Measurements from ENCODE around the gene KLC3. TPM values are rescaled to one million over a fixed set of nuclear protein-coding genes. Genes with fewer than 3 reads are reported as not detected.
A peak's percentile ranks its signal among the peaks of the same experiment; 100 is the strongest.

KLC3 gene
- total RNA-seq (under 1 TPM in 4 of 9 donors, not detected in 5; 0.12 to 0.69 (median 0.30) TPM), polyA plus RNA-seq (under 1 TPM in 1 of 2 donors, not detected in 1; 0.32 TPM)
- long read RNA-seq, donor 1: 0 reads
- long read RNA-seq, donor 2, partial matches to known transcripts: 0 of 2 reads
- long read RNA-seq, donor 2, other reads (novel, unspliced or antisense): 0 of 2 reads
- long read RNA-seq, donor 3: 0 reads

GRCh38 chr19:45340232-45340898 lies at the start of gene KLC3:
KLC3 (plus strand) TSS chr19:45340750; CDS start chr19:45345542, 4,792 bp downstream.
- no peak for ATAC-seq

GRCh38 chr19:45291834-45292233 lies 48.7 kb upstream of the KLC3 start:
- DNase-seq (no peak), ATAC-seq (no peak)
- intact Hi-C loops (cut with DNase I): no loop called here
- peaks cover 0 to 12% (median 2%) of the 10 kb centered on the region in 12 donors for H3K9me3 ChIP-seq
- WGBS, 4 donors: 93 to 100% (median 97%) methylated on average over 1 of the region's 1 CpG
- peaks cover 0 to 12% (median 1%) of the 10 kb centered on the region in 12 donors for H3K4me1 ChIP-seq
- TF ChIP-seq CTCF (IDR thresholded peaks at IDR 0.05) (no peak), POLR2A (IDR thresholded peaks at IDR 0.05) (no peak)
- H3K36me3 ChIP-seq: peaks cover 0 to 64% (median 42%) of the 10 kb centered on the region in 9 donors
- H3K27me3 ChIP-seq: no peaks in the 10 kb centered on the region
- no peak overlapping the region for H3K4me3 ChIP-seq
- no peak overlapping the region for H3K27ac ChIP-seq

More at GRCh38 chr19:45340232-45340898, at the start of gene KLC3:
- no peak for DNase-seq
- Histone ChIP-seq H3K9me3 (no peaks in the 10 kb centered on the region), H3K27me3 (peaks cover 10 to 23% (median 14%) of the 10 kb centered on the region in 9 donors), H3K27ac (no peak within 1 kb of the TSS), H3K4me3 (peak within 1 kb of the TSS in 9 of 12 donors; percentile 6 to 45 (median 22)), H3K36me3 (no peaks in the 10 kb centered on the region), H3K4me1 (peaks cover 0 to 15% (median 1%) of the 10 kb centered on the region in 12 donors)
- intact Hi-C loops (cut with DNase I): loop anchor here in 1 of 10 donors (10.0 kb wide), 2 partner anchors 146 to 436 kb away; partner anchors contain the start of gene APOE
- WGBS, 4 donors: 11 to 24% (median 17%) methylated on average over 24 to 50 of the region's 50 CpGs
- no peak for TF ChIP-seq CTCF (IDR thresholded peaks at IDR 0.05)
- no peak for TF ChIP-seq POLR2A (IDR thresholded peaks at IDR 0.05)

GRCh38 chr19:45293682-45294081 lies 46.9 kb upstream of the KLC3 start:
- Histone ChIP-seq H3K9me3 (peaks cover 0 to 12% (median 2%) of the 10 kb centered on the region in 12 donors), H3K27me3 (no peaks in the 10 kb centered on the region), H3K4me1 (peaks cover 0 to 12% (median 1%) of the 10 kb centered on the region in 12 donors), H3K4me3 (no peak overlapping the region), H3K27ac (no peak overlapping the region), H3K36me3 (peaks cover 0 to 58% (median 30%) of the 10 kb centered on the region in 9 donors)
- ATAC-seq (no peak), DNase-seq (no peak)
- intact Hi-C loops (cut with DNase I): no loop called here
- WGBS, 4 donors: 90 to 93% (median 91%) methylated on average over 4 of the region's 4 CpGs
- TF ChIP-seq POLR2A (IDR thresholded peaks at IDR 0.05): no peak
- no peak for TF ChIP-seq CTCF (IDR thresholded peaks at IDR 0.05)
